Uterus (tissue), 4 donors: Measurements from ENCODE around the gene ADGB. TPM values are rescaled to one million over a fixed set of nuclear protein-coding genes. Genes with fewer than 3 reads are reported as not detected.

ENCODE experiments used
- DNase-seq, 2 donors: peaks; one replicate each; pipeline ENCODE4 v3.0.0-alpha.2; 2019 to 2020
- H3K27ac ChIP-seq, 2 donors: fragments of 200-600 bp; sonication (generic); 1 replicate in 1 of 2; 2 replicates in 1 of 2; pipeline ENCODE4 v1.5.1; 2016 to 2018
- H3K27me3 ChIP-seq, 2 donors: fragments of 200-600 bp; sonication (generic); one replicate each; pipeline ENCODE4 v1.5.1; 2018 to 2019; ENCODE audit warnings: control low read depth in 1 of 2
- H3K36me3 ChIP-seq, 2 donors: fragments of 200-600 bp; sonication (generic); one replicate each; pipeline ENCODE4 v1.5.1; 2019; ENCODE audit warnings: control low read depth in 1 of 2
- H3K4me1 ChIP-seq, 2 donors: fragments of 200-600 bp; sonication (generic); one replicate each; pipeline ENCODE4 v1.5.1; 2018 to 2019; ENCODE audit warnings: control low read depth in 1 of 2
- H3K4me3 ChIP-seq, 2 donors: fragments of 200-600 bp; sonication (generic); 1 replicate in 1 of 2; 2 replicates in 1 of 2; pipeline ENCODE4 v1.5.1; 2018 to 2019; ENCODE audit warnings: mild to moderate bottlenecking in 1 of 2
- H3K9me3 ChIP-seq, 2 donors: fragments of 200-600 bp; sonication (generic); one replicate each; pipeline ENCODE4 v1.5.1; 2019; ENCODE audit warnings: control low read depth in 1 of 2
- POLR2A ChIP-seq, 2 donors: fragments of 450-650 bp; IDR thresholded peaks; one replicate each; pipeline ENCODE4 v1.6.1; 2016; ENCODE audit warnings: antibody characterized with exemption in 2 of 2, mild to moderate bottlenecking in 1 of 2, moderate library complexity in 1 of 2
- intact Hi-C: fragments of 100-400 bp; cut with DNase I; formaldehyde crosslinking; loops from one replicate; pipeline ENCODE4 v1.15.1; 2023; ENCODE audit warnings: low total_unique reads
- small RNA-seq: library from RNA; depleted of rRNA; stranded (forward); fragments of <200 nt; gene quantifications from one replicate; pipeline ENCODE3, GENCODE V24; 2016
- total RNA-seq, 4 donors: library from RNA; depleted of rRNA in 3 of 4; stranded (reverse); fragments of >200 nt in 3 of 4; gene quantifications; one replicate each; pipeline versions ENCODE4 v1.1.0 to v1.2.4, GENCODE V29; 2014 to 2023
- TF ChIP-seq, protein P1 (sequence below), 4 experiments: fragments of 200-600 bp in 2 of 4; fragments of 450-650 bp in 2 of 4; sonication (generic) in 2 of 4; IDR thresholded peaks; one replicate each; pipeline ENCODE4 v1.5.1; 2016 to 2019; ENCODE audit warnings: antibody characterized with exemption in 4 of 4, mild to moderate bottlenecking in 2 of 4, moderate library complexity in 1 of 4
- donor health status: DM: yes; HTN: yes; CAD: no.

Gene ADGB
- total RNA-seq, 4 donors from 2014 or later, result 1.9 to 7.7 TPM; not detected in 2

DNA sequence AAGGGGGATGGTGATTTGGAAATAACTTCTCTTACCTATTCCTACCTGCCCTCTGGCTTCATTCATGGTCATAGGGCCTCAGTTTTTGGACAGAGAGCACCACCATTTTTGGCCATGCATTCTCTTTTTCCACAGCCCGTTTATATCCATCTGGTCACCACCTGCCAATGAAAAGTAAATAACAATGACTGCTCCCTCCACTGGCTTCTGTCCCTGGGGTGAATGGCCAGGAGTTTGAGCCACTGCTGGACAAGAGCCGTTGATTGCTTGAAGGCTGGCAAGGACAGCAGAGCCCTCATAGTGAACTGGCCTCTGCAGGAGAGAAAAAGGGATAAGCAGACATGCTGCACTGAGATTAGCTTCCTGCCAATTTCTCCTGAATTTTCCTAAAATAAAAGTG, 261.8 kb downstream of the ADGB start:
- TF ChIP-seq, protein P1, sequence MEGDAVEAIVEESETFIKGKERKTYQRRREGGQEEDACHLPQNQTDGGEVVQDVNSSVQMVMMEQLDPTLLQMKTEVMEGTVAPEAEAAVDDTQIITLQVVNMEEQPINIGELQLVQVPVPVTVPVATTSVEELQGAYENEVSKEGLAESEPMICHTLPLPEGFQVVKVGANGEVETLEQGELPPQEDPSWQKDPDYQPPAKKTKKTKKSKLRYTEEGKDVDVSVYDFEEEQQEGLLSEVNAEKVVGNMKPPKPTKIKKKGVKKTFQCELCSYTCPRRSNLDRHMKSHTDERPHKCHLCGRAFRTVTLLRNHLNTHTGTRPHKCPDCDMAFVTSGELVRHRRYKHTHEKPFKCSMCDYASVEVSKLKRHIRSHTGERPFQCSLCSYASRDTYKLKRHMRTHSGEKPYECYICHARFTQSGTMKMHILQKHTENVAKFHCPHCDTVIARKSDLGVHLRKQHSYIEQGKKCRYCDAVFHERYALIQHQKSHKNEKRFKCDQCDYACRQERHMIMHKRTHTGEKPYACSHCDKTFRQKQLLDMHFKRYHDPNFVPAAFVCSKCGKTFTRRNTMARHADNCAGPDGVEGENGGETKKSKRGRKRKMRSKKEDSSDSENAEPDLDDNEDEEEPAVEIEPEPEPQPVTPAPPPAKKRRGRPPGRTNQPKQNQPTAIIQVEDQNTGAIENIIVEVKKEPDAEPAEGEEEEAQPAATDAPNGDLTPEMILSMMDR (IDR thresholded peaks at IDR 0.05), result no peak
- TF ChIP-seq POLR2A (IDR thresholded peaks at IDR 0.05), result no peak
- Histone ChIP-seq H3K36me3 (no peaks in the 10 kb centered on the region), H3K27me3 (no peaks in the 10 kb centered on the region), H3K9me3 (no peaks in the 10 kb centered on the region), H3K4me1 (no peaks in the 10 kb centered on the region), H3K27ac (no peak overlapping the region), H3K4me3 (no peak overlapping the region)
- no peak for DNase-seq
- intact Hi-C loops, result no loop called here

DNA sequence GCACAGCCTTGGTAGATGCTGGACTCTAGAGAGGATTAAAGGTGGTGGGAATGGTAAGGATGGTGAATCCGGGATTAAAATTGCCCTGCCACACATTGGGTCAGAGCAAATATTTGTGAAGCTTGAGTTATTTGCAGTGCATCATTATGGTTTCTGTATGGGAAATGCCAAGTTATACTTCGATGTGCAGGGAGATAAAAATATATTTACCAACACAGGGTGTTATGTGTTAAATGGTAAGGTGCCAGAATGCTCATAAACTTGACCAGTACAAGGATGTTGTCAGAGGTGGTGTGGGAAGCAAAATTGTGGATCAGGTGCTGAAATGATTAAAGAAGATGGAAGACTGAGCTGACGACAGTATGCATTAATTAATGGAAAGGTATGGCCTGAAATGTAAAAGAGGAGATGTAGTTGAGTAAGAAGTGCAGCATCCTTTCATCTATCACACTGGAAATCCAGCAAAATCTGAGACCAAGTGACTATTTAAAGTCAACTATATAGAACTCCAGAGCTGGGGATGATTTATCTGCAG, 262.3 kb downstream of the ADGB start:
- no peak for TF ChIP-seq POLR2A (IDR thresholded peaks at IDR 0.05)
- TF ChIP-seq, protein P1 (IDR thresholded peaks at IDR 0.05), result no peak
- no peak for DNase-seq
- no peaks in the 10 kb centered on the region for H3K27me3 ChIP-seq
- H3K27ac ChIP-seq, result no peak overlapping the region
- no peak overlapping the region for H3K4me3 ChIP-seq
- no peaks in the 10 kb centered on the region for H3K36me3 ChIP-seq
- H3K9me3 ChIP-seq, result no peaks in the 10 kb centered on the region
- intact Hi-C loops, result no loop called here
- H3K4me1 ChIP-seq, result no peaks in the 10 kb centered on the region

DNA sequence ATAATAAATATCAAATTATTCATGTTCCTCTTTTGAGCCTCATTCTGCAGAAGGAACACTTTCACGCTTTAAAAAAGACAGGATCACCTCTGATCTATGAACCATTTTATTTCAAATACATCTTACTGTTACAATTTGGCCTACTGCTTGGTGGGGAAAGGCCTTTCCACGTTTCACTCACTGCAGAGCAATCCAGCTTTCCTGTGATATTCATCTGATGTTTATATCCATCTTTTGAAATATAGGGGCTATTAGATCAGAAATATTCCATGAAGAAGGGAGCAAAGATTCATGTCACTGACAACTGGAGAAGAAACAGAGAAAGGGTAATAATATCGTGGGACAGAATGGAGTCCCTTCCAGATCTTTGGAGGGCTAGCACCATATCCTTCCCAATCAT, 262.9 kb downstream of the ADGB start:
- intact Hi-C loops, result no loop called here
- H3K27me3 ChIP-seq, result no peaks in the 10 kb centered on the region

DNA sequence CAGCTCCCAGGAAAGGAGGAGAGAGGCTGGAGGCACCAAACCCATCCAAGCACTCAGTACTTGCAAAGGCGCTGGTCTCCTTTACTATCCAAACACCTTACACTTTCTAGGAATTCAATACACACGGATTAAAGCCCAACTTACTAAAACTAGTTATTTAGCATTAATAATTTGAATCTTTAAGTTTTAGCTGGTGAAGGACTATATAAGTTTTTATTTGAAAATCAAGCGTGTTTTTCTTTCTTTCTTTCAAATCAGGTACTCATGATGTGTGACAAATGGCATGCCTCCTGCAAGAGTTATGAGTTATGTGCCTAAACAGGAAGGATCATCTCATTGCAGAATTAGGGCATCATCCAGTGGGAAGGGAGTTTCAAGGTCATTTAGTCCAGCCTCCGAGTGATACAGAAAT, 263.7 kb downstream of the ADGB start:
- TF ChIP-seq, protein P1 (IDR thresholded peaks at IDR 0.05), result no peak
- no peak for TF ChIP-seq POLR2A (IDR thresholded peaks at IDR 0.05)
- DNase-seq, result no peak
- H3K9me3 ChIP-seq, result no peaks in the 10 kb centered on the region
- no peak overlapping the region for H3K4me3 ChIP-seq
- no peaks in the 10 kb centered on the region for H3K27me3 ChIP-seq
- intact Hi-C loops, result no loop called here
- no peaks in the 10 kb centered on the region for H3K36me3 ChIP-seq
- no peak overlapping the region for H3K27ac ChIP-seq
- no peaks in the 10 kb centered on the region for H3K4me1 ChIP-seq

More for the DNA sequence above, 262.9 kb downstream of the ADGB start:
- no peaks in the 10 kb centered on the region for H3K36me3 ChIP-seq
- no peaks in the 10 kb centered on the region for H3K9me3 ChIP-seq
- DNase-seq, result no peak
- H3K4me1 ChIP-seq, result no peaks in the 10 kb centered on the region
- no peak overlapping the region for H3K4me3 ChIP-seq
- TF ChIP-seq POLR2A (IDR thresholded peaks at IDR 0.05), result no peak
- TF ChIP-seq, protein P1 (IDR thresholded peaks at IDR 0.05), result no peak
- no peak overlapping the region for H3K27ac ChIP-seq

DNA sequence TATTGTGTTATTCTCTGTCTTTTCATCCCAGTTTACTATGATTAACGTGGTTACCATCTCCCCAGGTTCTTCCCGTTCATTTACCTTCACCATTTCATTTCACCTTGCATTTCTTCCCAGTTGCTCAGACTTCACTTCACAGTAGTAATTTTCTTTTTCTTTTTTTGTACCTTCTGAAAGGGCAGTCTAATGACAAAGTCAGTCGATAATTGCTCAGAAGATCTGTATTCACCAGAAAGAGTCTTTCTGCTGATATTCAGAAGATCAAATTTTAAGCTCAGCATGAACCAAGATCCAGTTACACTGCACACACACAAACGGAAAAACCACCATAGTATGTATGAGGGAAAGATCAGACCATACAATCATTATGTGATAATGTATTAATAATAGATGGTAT, 265.5 kb downstream of the ADGB start:
- no peak for DNase-seq
- intact Hi-C loops, result no loop called here
- Histone ChIP-seq H3K4me3 (no peak overlapping the region), H3K4me1 (no peaks in the 10 kb centered on the region), H3K9me3 (no peaks in the 10 kb centered on the region), H3K27me3 (no peaks in the 10 kb centered on the region), H3K27ac (no peak overlapping the region), H3K36me3 (no peaks in the 10 kb centered on the region)
- TF ChIP-seq POLR2A (IDR thresholded peaks at IDR 0.05), result no peak

DNA sequence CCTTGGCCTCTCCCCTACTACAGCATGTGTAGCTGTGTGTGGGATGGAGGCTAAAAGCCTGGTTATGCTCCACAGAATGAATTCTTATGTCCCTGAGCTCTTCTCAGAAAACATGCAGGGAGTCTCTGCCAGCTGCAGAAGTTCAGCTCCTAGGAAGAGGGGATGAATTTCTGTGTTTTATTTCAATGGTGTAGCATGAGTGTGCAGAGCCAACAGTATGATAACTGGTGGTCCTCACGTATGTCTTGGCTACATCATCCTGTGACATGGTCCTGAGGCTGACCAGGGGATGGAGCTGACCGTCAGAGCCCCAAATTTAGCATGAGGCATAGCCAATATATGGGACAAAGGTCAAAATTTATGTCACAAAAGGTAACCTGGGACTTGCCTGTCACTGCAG, 266.1 kb downstream of the ADGB start:
- Histone ChIP-seq H3K4me3 (no peak overlapping the region), H3K27ac (no peak overlapping the region), H3K27me3 (no peaks in the 10 kb centered on the region), H3K4me1 (no peaks in the 10 kb centered on the region), H3K9me3 (no peaks in the 10 kb centered on the region), H3K36me3 (no peaks in the 10 kb centered on the region)
- intact Hi-C loops, result no loop called here
- DNase-seq, result no peak
- TF ChIP-seq POLR2A (IDR thresholded peaks at IDR 0.05), result no peak

Small RNAs within 50 kb of the gene (small RNA-seq; reads per million reads assigned to genes)
- not detected for gene RNU6-906P

Other genes starting within 250 kb of the ADGB start
- gene RAB32, start 55.1 kb upstream of the ADGB start, total RNA-seq, result 10 to 100 TPM; 19.1 to 53.8 (median 38.8) TPM